GM04504 (cell line): ENCODE measurements around the gene POLR2L.

ENCODE experiments used
- DNase-seq: peaks from one replicate; pipeline ENCODE4 v3.0.0-alpha.2; 2012; ENCODE audit warnings: low read depth

The POLR2L gene

DNA sequence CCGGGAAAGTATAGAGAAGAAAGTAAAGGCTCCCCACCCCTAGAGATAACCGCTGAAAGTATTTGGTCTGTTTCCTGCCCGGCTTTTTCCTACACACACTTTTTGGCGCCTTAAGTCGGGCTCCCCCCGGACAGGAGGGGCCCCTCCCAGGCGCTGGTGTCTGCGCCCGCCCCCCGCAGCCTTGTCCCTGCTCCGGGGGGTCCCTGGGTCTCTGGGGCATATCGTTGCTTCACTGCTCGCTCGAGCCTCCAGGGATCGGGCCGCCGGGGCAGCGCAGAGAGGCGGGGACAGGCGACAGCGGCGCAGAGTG, 15.5 kb downstream of the POLR2L start:
- no peak for DNase-seq

DNA sequence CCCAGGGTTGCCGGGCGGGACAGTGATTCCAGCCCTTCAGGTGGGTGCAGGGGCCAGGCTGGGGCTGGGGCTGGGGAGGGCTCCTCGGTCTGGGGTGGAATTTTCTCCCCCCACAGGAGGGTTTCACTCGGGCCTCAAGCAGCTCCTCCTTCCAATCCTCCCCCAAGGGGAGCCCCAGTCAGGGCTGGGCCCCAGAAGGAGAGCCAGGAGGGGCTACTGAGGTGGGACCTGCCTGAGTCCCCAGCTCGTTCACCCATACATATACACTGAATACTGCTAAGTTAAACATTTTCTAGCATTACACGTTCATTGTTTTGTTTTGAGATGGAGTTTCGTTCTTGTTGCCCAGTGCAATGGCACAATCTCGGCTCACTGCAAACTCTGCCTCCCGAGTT, 16.1 kb downstream of the POLR2L start:
- no peak for DNase-seq

DNA sequence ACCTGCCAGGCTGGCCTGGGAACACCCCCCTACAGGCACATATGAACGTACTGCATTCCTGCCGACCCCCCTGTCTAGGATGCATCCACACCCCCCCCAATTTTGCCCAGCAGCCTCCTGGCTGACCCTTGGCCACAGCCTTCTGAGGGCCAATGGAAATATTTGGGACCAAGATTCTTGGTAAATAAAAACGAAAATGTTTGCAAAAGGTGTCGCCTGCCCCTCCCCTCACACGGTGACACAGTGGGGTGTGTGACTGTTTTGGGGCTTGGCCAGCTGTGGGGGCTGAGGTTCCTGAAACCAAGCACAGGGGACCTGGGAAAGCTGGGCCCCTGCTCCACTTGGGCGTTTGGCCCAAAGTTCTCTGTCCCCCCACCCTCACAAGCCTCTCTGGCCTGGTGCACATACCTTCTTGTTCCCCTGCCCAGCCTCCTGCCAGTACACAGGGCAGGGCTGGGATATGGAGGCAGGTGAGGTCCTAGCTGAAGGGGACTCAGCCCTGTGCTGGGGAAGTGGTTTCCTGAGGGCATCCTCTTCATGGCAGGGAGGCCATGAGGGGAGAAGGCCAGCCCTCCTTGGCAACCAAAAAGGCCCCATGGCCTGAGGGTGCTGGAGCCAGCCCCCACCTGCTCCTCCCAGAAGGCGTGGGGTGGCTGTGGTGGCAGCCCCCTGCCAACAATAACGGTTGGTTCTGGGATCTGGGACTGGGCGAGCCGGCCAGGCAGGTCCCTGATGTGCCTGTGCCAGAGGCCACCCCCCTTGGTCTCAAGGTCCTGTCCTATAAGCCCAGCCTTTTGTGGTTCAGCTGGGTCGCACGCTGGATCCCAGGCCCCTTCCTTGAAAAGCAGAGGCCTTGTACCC, 16.7 kb downstream of the POLR2L start:
- DNase-seq, result no peak

DNA sequence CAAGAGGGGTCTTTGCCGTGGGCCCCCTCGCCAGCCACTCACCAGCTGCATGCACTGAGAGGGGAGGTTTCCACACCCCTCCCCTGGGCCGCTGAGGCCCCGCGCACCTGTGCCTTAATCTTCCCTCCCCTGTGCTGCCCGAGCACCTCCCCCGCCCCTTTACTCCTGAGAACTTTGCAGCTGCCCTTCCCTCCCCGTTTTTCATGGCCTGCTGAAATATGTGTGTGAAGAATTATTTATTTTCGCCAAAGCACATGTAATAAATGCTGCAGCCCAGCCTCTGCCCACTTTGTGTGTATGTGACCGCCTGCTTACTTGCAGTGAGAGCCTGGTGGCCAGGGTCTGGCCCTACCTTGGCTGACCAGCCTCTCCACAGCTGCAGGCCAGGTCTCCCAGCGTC, 17.4 kb downstream of the POLR2L start:
- DNase-seq, result no peak

DNA sequence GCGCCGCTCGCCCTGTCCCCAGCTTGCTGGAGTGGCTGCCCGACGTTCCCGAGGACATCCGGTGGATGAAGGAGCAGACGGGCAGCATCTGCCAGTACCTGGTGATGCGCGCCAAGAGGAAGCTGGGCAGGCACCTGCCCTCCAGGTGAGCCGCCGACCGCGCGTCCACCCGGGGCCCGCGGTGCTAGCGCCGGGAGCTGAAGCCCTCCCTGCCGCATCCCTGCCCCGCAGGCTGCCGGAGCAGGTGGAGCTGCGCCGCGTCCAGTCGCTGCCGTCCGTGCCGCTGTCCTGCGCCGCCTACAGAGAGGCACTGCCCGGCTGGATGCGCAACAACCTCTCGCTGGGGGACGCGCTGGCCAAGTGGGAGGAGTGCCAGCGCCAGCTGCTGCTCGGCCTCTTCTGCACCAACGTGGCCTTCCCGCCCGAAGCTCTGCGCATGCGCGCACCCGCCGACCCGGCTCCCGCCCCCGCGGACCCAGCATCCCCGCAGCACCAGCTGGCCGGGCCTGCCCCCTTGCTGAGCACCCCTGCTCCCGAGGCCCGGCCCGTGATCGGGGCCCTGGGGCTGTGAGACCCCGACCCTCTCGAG, 17.9 kb downstream of the POLR2L start:
- DNase-seq, result no peak

DNA sequence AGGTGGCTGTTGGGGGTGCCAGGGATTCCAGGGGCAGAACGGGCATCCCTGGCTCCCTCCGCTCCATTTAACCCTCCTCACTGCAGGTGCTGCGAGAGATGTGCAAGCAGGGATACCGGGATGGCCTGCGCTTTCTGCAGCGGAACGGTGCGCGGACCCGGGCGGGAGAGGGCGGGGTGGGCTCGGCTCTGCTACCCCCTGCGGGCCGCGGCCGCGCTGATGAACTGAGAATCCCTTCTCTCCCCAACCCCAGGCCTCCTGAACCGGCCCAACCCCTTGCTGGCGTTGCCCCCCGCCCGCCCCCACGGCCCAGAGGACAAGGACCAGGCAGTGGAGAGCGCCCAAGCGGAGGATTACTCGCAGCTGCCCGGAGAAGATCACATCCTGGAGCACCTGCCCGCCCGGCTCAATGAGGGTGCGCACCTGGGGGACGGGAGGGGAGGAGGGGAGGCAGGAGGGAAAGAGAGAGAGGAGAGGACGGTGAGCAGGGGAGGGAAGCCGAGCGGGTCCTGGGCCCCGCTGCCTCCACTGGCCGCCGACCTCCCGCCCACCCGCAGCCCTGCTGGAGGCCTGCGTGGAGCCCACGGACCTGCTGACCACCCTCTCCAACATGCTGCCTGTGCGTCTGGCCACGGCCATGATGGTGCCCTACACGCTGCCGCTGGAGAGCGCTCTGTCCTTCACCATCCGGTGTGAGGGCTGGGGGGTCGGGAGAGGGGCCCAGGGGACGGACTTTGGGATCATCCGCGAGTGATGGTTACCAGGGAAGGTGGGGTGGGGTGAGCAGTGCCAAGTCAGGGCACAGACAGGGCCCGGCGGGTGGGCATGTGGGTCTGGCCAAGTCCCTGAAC, 18.7 kb downstream of the POLR2L start:
- DNase-seq, result no peak

DNA sequence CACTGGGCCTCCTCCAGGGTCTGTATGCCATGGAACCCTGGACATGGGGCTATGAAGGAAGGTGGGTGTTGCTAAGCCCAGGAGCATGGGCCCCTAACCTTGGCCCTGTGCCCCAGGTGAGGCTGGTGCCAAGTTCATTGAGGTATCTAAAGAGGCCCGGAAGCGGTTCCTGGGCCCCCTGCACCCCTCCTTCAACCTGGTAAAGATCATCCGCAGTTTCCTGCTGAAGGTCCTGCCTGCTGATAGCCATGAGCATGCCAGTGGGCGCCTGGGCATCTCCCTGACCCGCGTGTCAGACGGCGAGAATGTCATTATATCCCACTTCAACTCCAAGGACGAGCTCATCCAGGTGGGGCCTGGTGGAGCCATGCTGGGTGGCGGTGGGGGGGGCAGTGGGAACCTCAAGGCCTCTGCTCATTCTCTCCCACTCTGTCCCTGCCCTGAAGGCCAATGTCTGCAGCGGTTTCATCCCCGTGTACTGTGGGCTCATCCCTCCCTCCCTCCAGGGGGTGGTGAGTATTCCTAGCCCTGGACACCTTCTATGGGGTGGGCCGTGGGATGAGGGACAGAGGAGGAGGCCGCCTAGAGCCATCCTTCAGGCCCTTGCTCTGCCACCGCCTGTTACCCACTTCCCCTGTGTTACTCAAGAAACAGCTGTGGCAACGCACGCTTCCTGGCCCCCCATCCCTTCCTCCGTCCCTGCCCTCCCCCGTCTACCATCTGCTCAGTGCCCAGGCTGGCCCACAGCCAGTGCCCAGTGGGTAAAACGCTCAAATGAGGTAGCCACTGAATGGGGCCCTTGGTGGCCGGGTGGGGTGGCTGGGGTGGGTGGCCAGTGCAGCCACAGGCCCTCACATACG, 20.6 kb downstream of the POLR2L start:
- no peak for DNase-seq

DNA sequence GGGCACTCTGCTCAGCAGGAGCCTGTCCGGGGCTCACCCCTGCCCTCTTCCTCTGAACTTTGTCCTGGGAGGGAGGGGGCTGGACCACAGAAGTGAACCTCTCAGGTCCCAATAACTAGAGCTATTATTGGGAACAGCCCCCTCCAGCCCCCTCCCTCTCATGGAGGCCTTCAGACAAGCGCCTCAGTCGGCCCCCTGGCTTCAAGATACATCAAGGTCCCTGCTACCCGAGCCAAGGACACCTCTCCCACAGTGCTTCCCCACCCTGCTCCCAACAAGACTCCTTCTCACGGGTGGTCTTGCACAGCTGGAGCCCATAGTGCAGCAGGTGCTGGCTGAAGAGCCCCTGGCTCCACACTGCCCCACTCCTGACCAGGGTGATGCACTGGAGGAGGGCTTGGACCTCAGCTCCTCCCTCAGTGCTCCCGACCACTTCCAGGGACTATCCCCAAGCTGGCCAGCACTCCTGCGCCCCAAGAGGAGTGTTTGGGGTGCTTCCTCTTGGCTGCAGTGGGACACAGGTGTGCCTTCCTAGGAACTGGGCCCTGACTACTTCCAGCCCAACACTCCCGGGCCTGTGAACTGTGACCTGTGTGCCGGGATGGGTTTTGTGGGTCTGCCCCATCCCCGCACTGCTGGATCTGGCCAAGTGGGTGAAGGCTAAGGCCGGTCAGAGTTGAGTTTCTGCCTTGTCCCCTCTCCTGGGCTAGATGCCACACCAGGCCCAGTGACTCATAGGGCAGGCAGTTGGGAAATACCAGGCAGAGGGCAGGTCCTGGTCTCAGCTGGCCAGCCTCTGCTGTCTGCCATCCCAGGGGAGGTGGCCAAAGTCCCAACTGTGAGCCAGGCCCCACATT, 21.4 kb downstream of the POLR2L start:
- no peak for DNase-seq

DNA sequence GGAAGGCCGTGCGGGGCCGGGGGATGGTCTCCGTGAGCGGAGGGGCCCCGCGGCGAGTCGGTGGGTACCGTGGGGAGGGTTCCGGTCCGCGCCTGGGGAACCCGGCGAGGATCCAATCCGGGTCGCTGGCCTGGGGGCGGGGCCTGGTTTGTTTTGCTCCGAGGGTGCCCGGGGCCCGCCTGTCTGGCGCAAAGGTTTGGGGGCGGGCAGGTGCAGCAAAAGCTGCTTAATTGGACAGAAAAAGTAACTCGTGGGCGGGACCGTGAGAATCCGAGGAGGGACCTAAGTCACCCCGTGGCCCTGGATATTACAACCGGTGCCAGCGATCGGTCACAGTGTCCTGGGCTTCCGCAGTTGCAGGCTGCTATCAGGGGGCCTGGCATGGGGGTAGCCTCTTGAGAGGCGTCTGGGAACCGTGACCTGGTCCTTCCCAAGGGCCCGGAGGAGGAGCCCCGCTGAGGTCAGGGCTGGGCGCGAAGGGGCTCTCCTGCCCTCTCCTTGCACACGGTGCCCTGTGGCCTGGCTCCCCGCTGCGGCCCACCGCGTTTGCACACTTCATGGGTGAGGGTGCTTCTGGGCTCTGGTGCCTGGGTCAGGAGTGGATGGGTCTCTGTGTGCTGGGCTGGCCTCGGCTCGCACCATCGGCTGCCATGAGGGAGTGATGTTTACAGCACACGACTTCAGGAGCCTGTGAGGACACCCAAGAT, 22.2 kb downstream of the POLR2L start:
- DNase-seq, result no peak

DNA sequence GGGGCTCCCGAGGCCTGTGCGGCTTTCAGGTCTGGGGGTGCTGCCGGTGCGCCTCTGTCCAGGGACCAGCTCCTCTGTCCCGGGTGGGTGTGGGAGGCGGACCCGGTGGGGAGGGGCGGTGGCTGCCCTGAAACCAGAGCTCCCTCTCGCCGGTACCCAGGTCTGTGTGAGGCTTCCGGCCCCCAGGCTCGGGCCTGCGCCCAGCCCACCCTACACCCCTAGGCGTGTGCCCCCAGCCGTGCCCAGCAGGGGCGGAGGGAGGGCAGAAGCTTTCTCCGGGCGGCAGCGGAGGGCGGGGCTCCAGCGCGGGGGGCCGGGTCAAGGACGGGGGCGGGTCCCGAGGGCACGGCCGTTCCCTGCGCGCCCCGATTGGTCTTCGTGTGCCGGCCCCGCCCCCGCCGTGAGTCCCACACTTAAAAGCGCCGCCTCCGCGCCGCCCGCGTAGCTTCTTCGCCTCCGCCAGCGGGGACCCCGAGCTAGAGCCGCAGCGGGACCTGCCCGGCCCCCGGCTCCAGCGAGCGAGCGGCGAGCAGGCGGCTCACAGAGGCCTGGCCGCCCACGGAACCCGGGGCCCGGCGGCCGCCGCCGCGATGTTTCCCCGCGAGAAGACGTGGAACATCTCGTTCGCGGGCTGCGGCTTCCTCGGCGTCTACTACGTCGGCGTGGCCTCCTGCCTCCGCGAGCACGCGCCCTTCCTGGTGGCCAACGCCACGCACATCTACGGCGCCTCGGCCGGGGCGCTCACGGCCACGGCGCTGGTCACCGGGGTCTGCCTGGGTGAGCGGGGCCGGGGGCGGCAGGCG, 23.0 kb downstream of the POLR2L start:
- DNase-seq, result peak; percentile 67

DNA sequence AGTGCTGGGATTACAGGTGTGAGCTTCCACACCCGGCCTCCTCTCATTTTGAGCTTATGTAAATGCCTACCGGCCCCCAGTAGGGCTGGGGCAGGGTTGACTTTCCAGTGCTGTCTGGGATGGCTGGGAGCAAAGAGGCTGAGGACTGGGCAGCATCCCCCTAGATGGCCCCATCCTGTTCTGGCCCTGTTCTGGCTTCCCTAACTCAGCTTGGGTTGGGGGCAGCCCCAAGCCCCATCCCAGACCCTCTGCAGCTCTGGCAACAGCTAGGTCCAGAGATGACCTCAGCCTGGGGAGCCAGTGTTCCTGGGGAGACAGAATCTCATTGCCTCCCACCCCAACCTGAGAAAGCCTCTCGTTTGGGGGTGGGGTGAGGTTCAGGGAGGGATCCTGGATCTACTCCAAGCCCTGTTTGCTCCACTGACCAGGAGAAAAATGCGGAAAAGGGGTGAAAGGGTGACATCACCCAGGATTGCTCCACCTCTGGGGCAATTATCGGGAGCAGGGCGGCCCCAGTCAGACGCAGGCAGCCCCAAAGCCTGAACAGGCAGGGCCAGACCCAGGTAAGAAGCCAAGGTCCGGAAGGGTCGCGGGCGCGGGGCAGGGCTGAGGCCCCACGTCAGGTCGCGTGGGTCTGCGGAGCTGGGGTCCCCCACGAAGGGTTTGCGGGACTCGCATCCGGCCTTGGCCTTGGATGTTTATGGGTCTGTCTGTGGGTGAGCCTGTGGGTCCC, 23.8 kb downstream of the POLR2L start, which contains the start of gene PNPLA2:
TSS of gene PNPLA2 (plus strand) at position 519 of the 733 bp plus-strand sequence. CDS start 805 bp downstream, outside the sequence.
- peak; percentile 69 for DNase-seq

DNA sequence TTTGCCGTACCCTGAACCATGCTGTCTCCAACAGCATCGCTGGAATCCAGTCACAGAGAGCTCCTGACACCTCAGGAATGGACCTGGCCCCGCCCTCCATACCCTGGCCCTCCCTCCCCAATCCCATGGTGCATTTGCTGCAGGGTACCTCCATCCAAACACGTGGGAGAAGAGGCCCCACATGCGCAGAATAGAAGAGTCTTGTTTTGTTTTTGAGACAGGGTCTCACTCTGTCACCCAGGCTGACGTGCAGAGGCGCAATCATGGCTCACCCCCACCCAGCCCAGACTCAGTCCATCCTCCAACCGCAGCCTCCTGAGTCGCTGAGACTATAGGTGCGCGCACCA, 25.9 kb downstream of the POLR2L start:
- DNase-seq, result no peak

DNA sequence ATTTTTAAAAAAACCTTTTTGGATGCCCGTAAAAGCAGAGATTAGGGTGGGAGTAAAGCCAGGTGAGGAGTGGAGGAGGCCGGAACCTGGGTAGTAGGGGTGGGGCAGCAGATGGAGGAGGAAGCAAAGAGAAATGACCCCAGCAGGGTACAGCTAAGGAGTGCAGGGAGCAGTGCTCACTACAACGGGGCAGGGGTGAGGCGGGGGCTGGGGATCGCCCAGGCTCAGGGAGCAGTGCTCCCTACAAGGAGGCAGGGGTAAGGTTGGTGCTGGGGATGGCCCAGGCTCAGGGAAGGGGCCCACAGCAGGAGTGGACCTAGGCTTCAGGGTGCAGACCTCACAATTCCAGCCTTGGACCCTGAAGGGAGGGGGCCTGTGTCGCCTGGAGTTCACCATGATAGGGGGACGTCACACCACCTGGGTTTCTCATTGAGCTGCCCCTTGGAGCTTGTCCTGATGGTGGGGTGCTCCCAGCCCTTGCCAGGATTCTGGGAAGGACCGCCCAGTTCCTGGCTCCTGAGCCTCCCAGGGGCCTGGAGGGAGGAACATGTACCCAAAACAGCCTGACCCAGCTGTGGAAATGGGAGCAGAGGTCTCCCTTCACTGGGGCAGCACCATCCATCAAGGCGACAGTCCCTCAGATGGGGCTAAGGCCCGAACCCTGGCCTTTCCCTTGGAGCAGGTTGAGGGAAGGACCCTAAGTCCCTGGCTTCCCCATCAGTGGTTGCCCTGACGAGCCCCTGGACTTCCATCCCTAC, 26.5 kb downstream of the POLR2L start:
- DNase-seq, result no peak

DNA sequence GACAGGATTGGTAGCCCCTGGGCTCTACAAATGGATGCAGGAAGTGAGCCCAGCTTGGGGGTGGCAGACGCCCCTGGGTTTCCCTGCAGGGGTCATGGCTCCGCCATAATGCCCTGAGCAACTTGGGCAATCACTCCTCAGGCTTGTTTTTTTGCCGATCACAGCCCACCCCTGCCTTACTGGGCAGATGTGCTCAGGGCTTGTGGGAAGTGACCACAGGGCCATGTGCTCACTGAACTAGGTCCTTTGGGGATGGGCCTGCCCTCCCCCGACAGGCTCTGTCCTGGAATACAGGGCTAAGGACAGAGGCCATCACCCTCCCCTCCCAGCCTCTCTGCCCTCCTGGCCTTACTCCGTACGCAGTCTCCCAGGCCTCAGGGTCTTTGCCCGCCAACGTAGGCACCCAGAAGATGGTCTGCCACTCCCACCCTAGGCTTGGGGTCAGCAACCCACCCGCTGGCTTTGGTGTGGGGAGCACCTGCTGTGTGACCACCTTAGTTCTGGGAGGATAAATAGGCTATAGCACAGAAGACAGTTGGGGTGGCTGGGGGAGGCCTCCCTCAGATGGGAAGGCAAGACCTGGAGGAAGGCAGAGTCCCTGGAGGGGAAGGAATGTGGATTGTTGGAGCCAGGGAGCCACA, 28.8 kb downstream of the POLR2L start:
- no peak for DNase-seq

DNA sequence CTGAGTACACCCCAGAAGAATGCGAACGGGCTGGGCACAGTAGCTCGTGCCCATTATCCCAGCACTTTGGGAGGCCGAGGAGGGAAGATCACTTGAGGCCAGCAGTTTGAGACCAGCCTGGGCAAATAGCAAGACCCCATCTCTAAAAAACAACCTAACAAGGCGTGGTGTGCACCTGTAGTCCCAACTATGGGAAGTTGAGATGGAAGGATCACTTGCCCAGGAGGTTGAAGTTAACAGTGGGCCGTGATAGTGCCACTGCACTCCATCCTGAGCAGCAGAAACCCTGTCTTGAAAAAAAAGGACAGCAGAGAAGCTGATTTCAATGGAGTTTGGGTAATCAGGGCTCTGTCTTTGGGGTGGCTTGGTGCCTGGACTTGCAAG, 29.3 kb downstream of the POLR2L start:
- no peak for DNase-seq

DNA sequence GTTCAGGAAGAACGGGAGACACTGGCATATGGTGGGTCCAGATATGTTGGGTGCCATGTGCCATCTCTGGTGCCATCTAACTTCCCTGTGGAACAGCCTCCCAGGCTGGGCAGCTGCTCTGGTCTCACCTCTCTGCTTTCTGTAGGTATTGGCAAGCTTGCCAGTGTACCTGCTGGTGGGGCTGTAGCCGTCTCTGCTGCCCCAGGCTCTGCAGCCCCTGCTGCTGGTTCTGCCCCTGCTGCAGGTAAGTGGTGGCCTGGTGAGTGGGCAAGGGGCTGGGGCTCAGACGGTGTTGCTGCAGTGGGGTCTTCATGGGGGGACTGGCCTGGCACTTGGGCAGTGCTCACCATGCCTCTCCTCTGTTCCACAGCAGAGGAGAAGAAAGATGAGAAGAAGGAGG, 29.9 kb downstream of the POLR2L start:
- DNase-seq, result no peak

DNA sequence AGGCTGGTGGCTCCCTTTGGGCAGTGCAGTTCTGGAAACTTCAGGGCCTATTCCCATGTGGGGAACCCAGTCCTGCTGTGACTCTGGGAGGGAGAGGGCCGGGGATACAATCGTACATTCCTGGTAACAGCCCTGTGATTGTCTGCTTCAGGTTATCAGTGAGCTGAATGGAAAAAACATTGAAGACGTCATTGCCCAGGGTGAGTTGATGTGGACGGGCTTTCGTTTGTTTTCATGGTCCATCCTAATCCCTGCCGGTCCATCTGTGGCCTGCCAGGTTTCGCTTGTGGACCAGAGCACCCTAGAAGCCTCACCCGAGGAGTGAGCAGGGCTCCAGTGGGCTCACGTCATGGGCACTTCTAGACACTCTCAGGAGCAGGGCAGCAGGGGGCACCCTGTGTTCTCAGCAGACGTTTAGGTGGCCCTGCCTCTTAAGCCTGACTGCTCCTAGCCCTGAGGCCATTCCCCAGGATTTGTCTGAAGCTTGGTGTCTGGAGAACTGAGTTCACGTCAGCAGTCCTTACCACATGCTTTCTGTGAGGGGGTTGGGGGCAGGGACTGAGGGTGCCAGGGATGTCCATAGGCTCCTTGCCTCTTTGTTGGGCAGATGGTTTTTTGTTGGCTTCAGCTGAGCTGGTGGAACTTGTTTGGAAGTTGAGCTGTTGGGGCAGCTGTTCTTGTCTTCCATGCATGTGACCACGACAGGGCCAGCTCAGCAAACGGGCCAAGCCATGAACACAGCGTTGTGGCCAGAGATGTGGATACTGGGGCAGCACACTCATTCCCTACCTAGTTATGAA, 30.7 kb downstream of the POLR2L start:
- no peak for DNase-seq
